ENCODE results near the gene PACC1. TPM values are rescaled to one million over a fixed set of nuclear protein-coding genes. Genes with fewer than 3 reads are reported as not detected.

PACC1 gene
- total and polyA plus RNA-seq, 2 donors (not counting 3 experiments of a cell fraction or from before 2014, with no cell fraction given), result 21.0 to 22.3 TPM

- ChIA-PET CTCF (interaction anchor here (0.7 to 2.2 kb wide), 11 partner anchors 9 to 303 kb away, joined by 3 to 30 read pairs (median 5); partner anchors contain the start of genes DTL and INTS7), POLR2A (no interaction called here)
- peaks cover 7% of the 10 kb centered on the region for H3K79me2 ChIP-seq (ENCODE audit: control insufficient read depth, insufficient read depth, low read length)
- no peak overlapping the region for H3K9ac ChIP-seq (replicated peaks; ENCODE audit: extremely low read depth, insufficient read depth, low read length)
- FAIRE-seq (peak; percentile 31), DNase-seq (ENCODE audit: low read depth, low spot score) (peak; percentile 40)
- intact Hi-C loops (cut with micrococcal nuclease), result loop anchor here (1.0 kb wide), 1 partner anchor 246 kb away; no protein-coding TSS in a partner anchor
- TF ChIP-seq MAX (IDR thresholded peaks at IDR 0.05; ENCODE audit: insufficient read depth, insufficient read length), result no peak
- peak in 1 of 2 donors; percentile 1 for TF ChIP-seq CTCF (IDR thresholded peaks at IDR 0.05; ENCODE audit: extremely low read depth in 1 of 2, insufficient read depth in 1 of 2, low read depth in 1 of 2, low read length in 2 of 2)
- no peaks in the 10 kb centered on the region for H3K27me3 ChIP-seq (ENCODE audit: control insufficient read depth in 2 of 2, insufficient read depth in 2 of 2, low read length in 2 of 2)
- H3K9me1 ChIP-seq (replicated peaks; ENCODE audit: control insufficient read depth, extremely low read depth, insufficient read depth, low read length), result no peaks in the 10 kb centered on the region
- BruUV-seq (replicated peaks), result no TSS peak
- no peak overlapping the region for H3K4me2 ChIP-seq (ENCODE audit: insufficient read depth, low read length)
- no peaks in the 10 kb centered on the region for H3K36me3 ChIP-seq (ENCODE audit: control insufficient read depth in 2 of 2, extremely low read depth in 1 of 2, insufficient read depth in 2 of 2, low read length in 2 of 2)
- no peak overlapping the region for H2AFZ ChIP-seq (ENCODE audit: low read depth, low read length)
- H3K27ac ChIP-seq (ENCODE audit: insufficient read depth, low read depth, low read length), result no peak overlapping the region
- H3K4me3 ChIP-seq (replicated peaks in 1 of 3; ENCODE audit: insufficient read depth in 1 of 3, low read depth in 1 of 3, low read length in 3 of 3), result no peak overlapping the region
- no peaks in the 10 kb centered on the region for H3K9me3 ChIP-seq (replicated peaks; ENCODE audit: control insufficient read depth, insufficient read depth, low read length)
- H3K4me1 ChIP-seq (ENCODE audit: control insufficient read depth, extremely low read depth, insufficient read depth, low read length), result no peaks in the 10 kb centered on the region
- dilution Hi-C loops (cut with MboI; ENCODE audit: extremely low pct_ligation_motif_present, low sequenced_read_pairs), result no loop called here
- no peaks in the 10 kb centered on the region for H4K20me1 ChIP-seq (replicated peaks; ENCODE audit: control insufficient read depth, extremely low read depth, insufficient read depth, low read length)
Observed at GRCh38 chr1:212315907-212316306, 98.8 kb downstream of the PACC1 start.

- Histone ChIP-seq H3K4me1 (ENCODE audit: control insufficient read depth, extremely low read depth, insufficient read depth, low read length) (no peaks in the 10 kb centered on the region), H2AFZ (ENCODE audit: low read depth, low read length) (no peak overlapping the region), H3K4me3 (replicated peaks in 1 of 3; ENCODE audit: insufficient read depth in 1 of 3, low read depth in 1 of 3, low read length in 3 of 3) (no peak overlapping the region), H3K4me2 (ENCODE audit: insufficient read depth, low read length) (no peak overlapping the region), H3K9me3 (replicated peaks; ENCODE audit: control insufficient read depth, insufficient read depth, low read length) (no peaks in the 10 kb centered on the region), H3K79me2 (ENCODE audit: control insufficient read depth, insufficient read depth, low read length) (peaks cover 13% of the 10 kb centered on the region), H3K27ac (ENCODE audit: insufficient read depth, low read depth, low read length) (no peak overlapping the region), H3K27me3 (ENCODE audit: control insufficient read depth in 2 of 2, insufficient read depth in 2 of 2, low read length in 2 of 2) (no peaks in the 10 kb centered on the region), H3K9ac (replicated peaks; ENCODE audit: extremely low read depth, insufficient read depth, low read length) (no peak overlapping the region), H3K36me3 (ENCODE audit: control insufficient read depth in 2 of 2, extremely low read depth in 1 of 2, insufficient read depth in 2 of 2, low read length in 2 of 2) (no peaks in the 10 kb centered on the region), H4K20me1 (replicated peaks; ENCODE audit: control insufficient read depth, extremely low read depth, insufficient read depth, low read length) (no peaks in the 10 kb centered on the region), H3K9me1 (replicated peaks; ENCODE audit: control insufficient read depth, extremely low read depth, insufficient read depth, low read length) (no peaks in the 10 kb centered on the region)
- peak; percentile 15 for FAIRE-seq
- BruUV-seq (replicated peaks), result no TSS peak
- no peak for DNase-seq (ENCODE audit: low read depth, low spot score)
- POLR2A ChIA-PET, result no interaction called here
- intact Hi-C loops (cut with micrococcal nuclease), result loop anchor here (1.0 kb wide), 1 partner anchor 245 kb away; no protein-coding TSS in a partner anchor
- no peak for TF ChIP-seq CTCF (IDR thresholded peaks at IDR 0.05; ENCODE audit: extremely low read depth in 1 of 2, insufficient read depth in 1 of 2, low read depth in 1 of 2, low read length in 2 of 2)
- no peak for TF ChIP-seq POLR2AphosphoS5 (IDR thresholded peaks at IDR 0.05; ENCODE audit: insufficient read depth, low read depth, low read length)
- no peak for TF ChIP-seq MYC (IDR thresholded peaks at IDR 0.05; ENCODE audit: low read depth, low read length)
- no peak for TF ChIP-seq MAX (IDR thresholded peaks at IDR 0.05; ENCODE audit: insufficient read depth, insufficient read length)
- no peak for TF ChIP-seq POLR2A (IDR thresholded peaks at IDR 0.05; ENCODE audit: low read depth, low read length)
- TF ChIP-seq GATA2 (IDR thresholded peaks at IDR 0.05; ENCODE audit: insufficient read depth, insufficient read length, low read depth, low read length), result no peak
- TF ChIP-seq EZH2 (IDR thresholded peaks at IDR 0.05; ENCODE audit: borderline replicate concordance, low read depth, low read length, severe bottlenecking), result no peak
- TF ChIP-seq JUN (IDR thresholded peaks at IDR 0.05; ENCODE audit: borderline replicate concordance, insufficient read depth, insufficient read length, low read depth), result no peak
- TF ChIP-seq FOS (IDR thresholded peaks at IDR 0.05; ENCODE audit: borderline replicate concordance, insufficient read depth, low read length), result no peak
- dilution Hi-C loops (cut with MboI; ENCODE audit: extremely low pct_ligation_motif_present, low sequenced_read_pairs), result no loop called here
- CTCF ChIA-PET, result interaction anchor here (1.1 to 2.7 kb wide), 2 partner anchors 21 to 244 kb away, joined by 3 to 29 read pairs; no protein-coding TSS in a partner anchor
Observed at GRCh38 chr1:212315184-212315583, 99.5 kb downstream of the PACC1 start.
